AG09319 (cell line): ENCODE data around the gene TIPIN.
"Not testable (repeated sequence)": the region's sequence is repeated elsewhere in the genome, so short reads cannot be mapped to it uniquely, and the experiment has no call there.

ENCODE experiments used
- DNase-seq: peaks from one replicate; pipeline ENCODE4 v3.0.0-alpha.2; 2010; ENCODE audit warnings: low read depth; ENCODE audit errors: extremely low read depth
- TF ChIP-seq, protein P1 (sequence below): IDR thresholded peaks from 2 replicates; pipeline ENCODE4 v1.5.1; 2011; ENCODE audit warnings: low read depth, mild to moderate bottlenecking, inconsistent platforms, low read length, moderate library complexity

TIPIN gene

GRCh38 chr15:66308531-66308930 is 48.0 kb downstream of the TIPIN start:
- TF ChIP-seq, protein P1, sequence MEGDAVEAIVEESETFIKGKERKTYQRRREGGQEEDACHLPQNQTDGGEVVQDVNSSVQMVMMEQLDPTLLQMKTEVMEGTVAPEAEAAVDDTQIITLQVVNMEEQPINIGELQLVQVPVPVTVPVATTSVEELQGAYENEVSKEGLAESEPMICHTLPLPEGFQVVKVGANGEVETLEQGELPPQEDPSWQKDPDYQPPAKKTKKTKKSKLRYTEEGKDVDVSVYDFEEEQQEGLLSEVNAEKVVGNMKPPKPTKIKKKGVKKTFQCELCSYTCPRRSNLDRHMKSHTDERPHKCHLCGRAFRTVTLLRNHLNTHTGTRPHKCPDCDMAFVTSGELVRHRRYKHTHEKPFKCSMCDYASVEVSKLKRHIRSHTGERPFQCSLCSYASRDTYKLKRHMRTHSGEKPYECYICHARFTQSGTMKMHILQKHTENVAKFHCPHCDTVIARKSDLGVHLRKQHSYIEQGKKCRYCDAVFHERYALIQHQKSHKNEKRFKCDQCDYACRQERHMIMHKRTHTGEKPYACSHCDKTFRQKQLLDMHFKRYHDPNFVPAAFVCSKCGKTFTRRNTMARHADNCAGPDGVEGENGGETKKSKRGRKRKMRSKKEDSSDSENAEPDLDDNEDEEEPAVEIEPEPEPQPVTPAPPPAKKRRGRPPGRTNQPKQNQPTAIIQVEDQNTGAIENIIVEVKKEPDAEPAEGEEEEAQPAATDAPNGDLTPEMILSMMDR, result no peak
- DNase-seq, result no peak

- DNase-seq, result no peak
- TF ChIP-seq, protein P1, result no peak
These were observed 50.1 kb downstream of the TIPIN start for GRCh38 chr15:66306381-66306780.

DNA sequence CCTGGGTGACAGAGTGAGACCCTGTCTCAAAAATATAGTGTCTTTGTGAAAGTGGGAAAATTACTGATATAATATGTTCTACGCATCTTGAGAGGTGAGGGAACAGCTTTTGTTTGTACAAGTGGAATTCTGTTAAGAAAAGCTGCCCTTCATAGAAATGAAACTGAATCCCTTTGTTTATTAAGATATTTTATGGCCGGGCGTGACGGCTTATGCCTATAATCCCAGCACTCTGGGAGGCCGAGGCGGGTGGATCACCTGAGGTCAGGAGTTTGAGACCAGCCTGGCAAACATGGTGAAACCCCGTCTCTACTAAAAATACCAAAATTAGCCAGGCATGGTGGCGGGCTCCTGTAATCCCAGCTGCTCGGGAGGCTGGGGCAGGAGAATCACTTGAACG is 52.1 kb downstream of the TIPIN start:
- not testable (repeated sequence) for DNase-seq

GRCh38 chr15:66302489-66303278 is 53.8 kb downstream of the TIPIN start:
- TF ChIP-seq, protein P1, result no peak
- no peak for DNase-seq

GRCh38 chr15:66298803-66299251 is 57.7 kb downstream of the TIPIN start:
- TF ChIP-seq, protein P1, result no peak
- DNase-seq, result no peak

DNA sequence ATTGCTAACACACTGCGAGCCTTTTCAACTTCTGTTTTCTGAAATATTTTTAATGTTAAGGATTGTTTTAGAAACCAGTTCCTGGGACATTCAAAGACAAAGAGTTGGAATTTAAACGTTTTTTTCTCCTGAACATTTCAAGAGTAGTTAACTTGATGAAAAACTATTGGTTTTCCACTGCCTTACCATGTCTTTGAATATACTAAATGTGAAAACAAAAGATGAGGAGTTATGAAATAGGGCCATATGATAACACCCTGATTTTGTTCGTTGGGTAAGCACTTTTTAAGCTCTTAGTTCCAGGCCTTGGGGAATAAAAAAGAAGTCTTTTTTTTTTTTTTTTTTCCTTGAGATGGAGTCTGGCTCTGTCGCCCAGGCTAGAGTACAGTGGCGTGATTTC is 60.3 kb downstream of the TIPIN start:
- TF ChIP-seq, protein P1, result no peak
- no peak for DNase-seq

DNA sequence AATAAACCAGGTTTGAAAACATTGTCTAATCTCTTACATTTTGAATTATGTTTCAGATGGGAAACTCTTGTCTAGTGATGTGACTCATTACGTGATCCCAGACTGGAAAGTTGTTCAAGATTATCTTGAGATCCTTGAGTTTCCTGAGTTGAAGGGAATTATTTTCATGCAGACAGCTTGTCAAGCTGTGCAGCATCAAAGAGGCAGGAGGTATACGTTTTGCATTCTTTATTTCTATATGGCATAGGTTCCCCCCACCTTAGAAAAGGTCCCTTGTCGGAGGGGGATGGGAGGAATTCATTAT is 61.6 kb downstream of the TIPIN start:
- TF ChIP-seq, protein P1, result no peak
- no peak for DNase-seq
